PC-3 (cell line): ENCODE results near the gene ACAD11.

Source experiments
- CTCF ChIP-seq: fragments of 300-600 bp; sonication (generic); conservative IDR thresholded peaks from 2 replicates; pipeline ENCODE4 v1.5.1; 2017; ENCODE audit warnings: antibody characterized with exemption, low read depth, mild to moderate bottlenecking, low read length
- EZH2 ChIP-seq: fragments of 300-600 bp; sonication (generic); IDR thresholded peaks from one replicate; pipeline ENCODE4 v1.6.1; 2017; ENCODE audit warnings: antibody characterized with exemption, mild to moderate bottlenecking, low read length; ENCODE audit not compliant: unreplicated experiment
- EZH2phosphoT487 ChIP-seq: fragments of 300-600 bp; sonication (generic); IDR thresholded peaks from 2 replicates; pipeline ENCODE4 v1.6.1; 2018; ENCODE audit warnings: mild to moderate bottlenecking, antibody characterized with exemption, low read length, borderline replicate concordance

GRCh38 chr3:132650153-132650552 lies 9.5 kb downstream of the ACAD11 start:
- TF ChIP-seq CTCF (no peak), EZH2 (no peak), EZH2phosphoT487 (no peak)
